Gastroesophageal sphincter (tissue), 4 donors: ENCODE results near the gene MAPK1IP1L. TPM values are rescaled to one million over a fixed set of nuclear protein-coding genes. Genes with fewer than 3 reads are reported as not detected.

Experiments
- ATAC-seq: fragments of 150-250 bp; one replicate; pipeline ENCODE4 v1.9.1; 2016; ENCODE audit warnings: mild to moderate bottlenecking, moderate library complexity
- H3K27ac ChIP-seq, 4 donors: fragments of 200-600 bp; sonication (generic) in 3 of 4; 1 replicate in 3 of 4; 2 replicates in 1 of 4; pipeline ENCODE4 v1.5.1; 2016 to 2019
- H3K27me3 ChIP-seq: fragments of 200-600 bp; sonication (generic); one replicate; pipeline ENCODE4 v1.5.1; 2019
- H3K36me3 ChIP-seq, 2 donors: fragments of 200-600 bp; sonication (generic); one replicate each; pipeline ENCODE4 v1.5.1; 2019; ENCODE audit warnings: control low read depth in 1 of 2
- H3K4me1 ChIP-seq, 3 donors: fragments of 200-600 bp; sonication (generic); 1 replicate in 2 of 3; 2 replicates in 1 of 3; pipeline ENCODE4 v1.5.1; 2016 to 2019; ENCODE audit warnings: control low read depth in 2 of 3
- H3K4me3 ChIP-seq, 2 donors: fragments of 200-600 bp; sonication (generic); one replicate each; pipeline ENCODE4 v1.5.1; 2019; ENCODE audit warnings: mild to moderate bottlenecking in 1 of 2, moderate library complexity in 1 of 2
- H3K9me3 ChIP-seq, 3 donors: fragments of 200-600 bp; sonication (generic); one replicate each; pipeline ENCODE4 v1.5.1; 2017 to 2019; ENCODE audit warnings: control low read depth in 2 of 3
- CTCF ChIP-seq, 4 experiments: fragments of 200-600 bp in 2 of 4; fragments of 450-650 bp in 2 of 4; sonication (generic) in 1 of 4; IDR thresholded peaks; one replicate each; pipeline ENCODE4 v1.5.1; 2017 to 2019; ENCODE audit warnings: antibody characterized with exemption in 4 of 4, mild to moderate bottlenecking in 2 of 4, moderate library complexity in 2 of 4
- EP300 ChIP-seq: sonication (generic); formaldehyde crosslinking; IDR thresholded peaks from one replicate; pipeline ENCODE4 v1.6.1; 2017; ENCODE audit warnings: antibody characterized with exemption, mild to moderate bottlenecking
- POLR2A ChIP-seq, 2 donors: fragments of 450-650 bp; IDR thresholded peaks; one replicate each; pipeline ENCODE4 v1.6.1; 2017; ENCODE audit warnings: antibody characterized with exemption in 2 of 2, mild to moderate bottlenecking in 2 of 2, moderate library complexity in 1 of 2
- POLR2AphosphoS5 ChIP-seq: sonication (generic); formaldehyde crosslinking; IDR thresholded peaks from one replicate; pipeline ENCODE4 v1.6.1; 2017; ENCODE audit warnings: antibody characterized with exemption
- WGBS, 2 donors: methylation state at CpG; one replicate each; pipeline ENCODE4 v1.1.5; 2018; ENCODE audit warnings: low coverage in 1 of 2; 5-methylcytosine and 5-hydroxymethylcytosine counted together
- total RNA-seq, 4 donors: library from RNA; depleted of rRNA; stranded (reverse); fragments of >200 nt; gene quantifications; one replicate each; pipeline ENCODE4 v1.1.0, GENCODE V29; 2016

Gene MAPK1IP1L
- total RNA-seq, 4 donors from 2014 or later: 65.5 to 92.3 (median 73.5) TPM

GRCh38 chr14:55053018-55053417, 1.6 kb downstream of the MAPK1IP1L start:
- peaks cover 4 to 64% (median 19%) of the 10 kb centered on the region in 3 donors for H3K4me1 ChIP-seq
- peaks cover 0 to 16% of the 10 kb centered on the region in 2 donors for H3K36me3 ChIP-seq
- no peaks in the 10 kb centered on the region for H3K27me3 ChIP-seq
- no peak for ATAC-seq
- no peaks in the 10 kb centered on the region for H3K9me3 ChIP-seq
- peak overlapping the region; percentile 97 to 100 (median 99) for H3K27ac ChIP-seq
- H3K4me3 ChIP-seq: peak overlapping the region in 1 of 2 donors; percentile 94
- WGBS, 2 donors: 42 to 44% methylated on average over 6 of the region's 6 CpGs
- TF ChIP-seq EP300 (no peak), CTCF (IDR thresholded peaks at IDR 0.05) (no peak), POLR2A (IDR thresholded peaks at IDR 0.05) (no peak), POLR2AphosphoS5 (no peak)

- WGBS, 2 donors: 79% methylated on average over 7 of the region's 7 CpGs
- H3K36me3 ChIP-seq: peaks cover 0 to 21% of the 10 kb centered on the region in 2 donors
- no peaks in the 10 kb centered on the region for H3K9me3 ChIP-seq
- H3K27me3 ChIP-seq: no peaks in the 10 kb centered on the region
- TF ChIP-seq EP300: no peak
- no peak for TF ChIP-seq POLR2AphosphoS5
- TF ChIP-seq POLR2A (IDR thresholded peaks at IDR 0.05): no peak
- TF ChIP-seq CTCF (IDR thresholded peaks at IDR 0.05): no peak
- peak overlapping the region in 3 of 4 donors; percentile 99 to 100 (median 99) for H3K27ac ChIP-seq
- peaks cover 4 to 68% (median 19%) of the 10 kb centered on the region in 3 donors for H3K4me1 ChIP-seq
- ATAC-seq: no peak
- no peak overlapping the region for H3K4me3 ChIP-seq
Measured at GRCh38 chr14:55053500-55053899, 2.1 kb downstream of the MAPK1IP1L start.

GRCh38 chr14:55054098-55054497, 2.7 kb downstream of the MAPK1IP1L start:
- no peaks in the 10 kb centered on the region for H3K27me3 ChIP-seq
- 92 to 97% methylated on average over 5 to 13 of the region's 13 CpGs for WGBS, 2 donors
- H3K4me1 ChIP-seq: peaks cover 4 to 71% (median 19%) of the 10 kb centered on the region in 3 donors

GRCh38 chr14:55057919-55058318, 6.5 kb downstream of the MAPK1IP1L start:
- Histone ChIP-seq H3K4me1 (peaks cover 15 to 87% (median 16%) of the 10 kb centered on the region in 3 donors), H3K9me3 (no peaks in the 10 kb centered on the region), H3K27ac (no peak overlapping the region), H3K27me3 (no peaks in the 10 kb centered on the region), H3K4me3 (no peak overlapping the region), H3K36me3 (peaks cover 0 to 28% of the 10 kb centered on the region in 2 donors)
- no peak for ATAC-seq
- WGBS, 2 donors: 86% methylated on average over 5 of the region's 5 CpGs; no CpG with 5 or more reads in 1 of the 2 donors
- no peak for TF ChIP-seq POLR2AphosphoS5

More at GRCh38 chr14:55054098-55054497, 2.7 kb downstream of the MAPK1IP1L start:
- ATAC-seq: no peak
- no peak overlapping the region for H3K4me3 ChIP-seq
- TF ChIP-seq POLR2AphosphoS5 (no peak), CTCF (IDR thresholded peaks at IDR 0.05) (no peak), POLR2A (IDR thresholded peaks at IDR 0.05) (no peak), EP300 (no peak)
- H3K36me3 ChIP-seq: peaks cover 0 to 22% of the 10 kb centered on the region in 2 donors
- no peak overlapping the region for H3K27ac ChIP-seq
- H3K9me3 ChIP-seq: no peaks in the 10 kb centered on the region

- H3K9me3 ChIP-seq: no peaks in the 10 kb centered on the region
- H3K4me3 ChIP-seq: no peak overlapping the region
- H3K27ac ChIP-seq: no peak overlapping the region
- ATAC-seq: no peak
- 85 to 90% methylated on average over 5 of the region's 5 CpGs for WGBS, 2 donors
- TF ChIP-seq CTCF (IDR thresholded peaks at IDR 0.05): no peak
- TF ChIP-seq POLR2AphosphoS5: no peak
- no peak for TF ChIP-seq POLR2A (IDR thresholded peaks at IDR 0.05)
- no peak for TF ChIP-seq EP300
- no peaks in the 10 kb centered on the region for H3K27me3 ChIP-seq
- peaks cover 0 to 42% of the 10 kb centered on the region in 2 donors for H3K36me3 ChIP-seq
- peaks cover 9 to 87% (median 11%) of the 10 kb centered on the region in 3 donors for H3K4me1 ChIP-seq
Measured at GRCh38 chr14:55059333-55059732, 7.9 kb downstream of the MAPK1IP1L start.
